ENCODE measurements around the gene KLK12.

DNA sequence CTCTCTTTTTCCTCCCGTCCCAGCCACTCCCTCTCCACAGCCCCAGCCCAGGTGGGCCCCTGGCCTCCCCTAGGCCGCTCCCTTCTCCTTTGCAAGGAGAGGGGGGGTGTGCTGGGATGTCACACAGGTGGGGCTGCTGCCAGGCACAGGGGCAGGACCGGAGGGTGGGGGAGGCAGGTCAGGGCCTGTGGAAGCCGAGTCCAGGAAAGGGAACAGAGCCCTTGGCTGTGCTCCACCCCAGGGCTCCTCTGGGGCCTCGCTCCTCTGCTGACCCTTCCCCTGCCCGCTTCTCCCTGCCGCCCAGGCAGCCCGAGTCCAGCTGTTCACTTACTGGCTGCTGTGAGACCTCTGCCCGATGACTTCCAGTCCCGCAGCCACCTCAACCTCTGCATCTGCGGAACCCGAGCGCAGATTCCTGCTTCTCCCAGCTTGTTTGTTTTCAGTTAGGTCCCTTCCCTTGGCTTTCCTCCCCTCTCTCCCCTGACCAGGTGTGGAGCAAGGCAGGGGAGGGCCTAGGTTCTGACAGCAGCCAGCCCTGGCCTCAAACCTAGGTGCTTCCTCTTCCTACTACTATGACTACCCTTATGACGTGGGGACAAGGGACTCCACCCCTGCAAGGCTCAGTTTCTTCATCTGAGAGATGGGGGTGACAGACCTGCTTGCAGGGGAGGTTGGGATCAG is 7.5 kb downstream of the KLK12 start:
- TF ChIP-seq, protein P1, sequence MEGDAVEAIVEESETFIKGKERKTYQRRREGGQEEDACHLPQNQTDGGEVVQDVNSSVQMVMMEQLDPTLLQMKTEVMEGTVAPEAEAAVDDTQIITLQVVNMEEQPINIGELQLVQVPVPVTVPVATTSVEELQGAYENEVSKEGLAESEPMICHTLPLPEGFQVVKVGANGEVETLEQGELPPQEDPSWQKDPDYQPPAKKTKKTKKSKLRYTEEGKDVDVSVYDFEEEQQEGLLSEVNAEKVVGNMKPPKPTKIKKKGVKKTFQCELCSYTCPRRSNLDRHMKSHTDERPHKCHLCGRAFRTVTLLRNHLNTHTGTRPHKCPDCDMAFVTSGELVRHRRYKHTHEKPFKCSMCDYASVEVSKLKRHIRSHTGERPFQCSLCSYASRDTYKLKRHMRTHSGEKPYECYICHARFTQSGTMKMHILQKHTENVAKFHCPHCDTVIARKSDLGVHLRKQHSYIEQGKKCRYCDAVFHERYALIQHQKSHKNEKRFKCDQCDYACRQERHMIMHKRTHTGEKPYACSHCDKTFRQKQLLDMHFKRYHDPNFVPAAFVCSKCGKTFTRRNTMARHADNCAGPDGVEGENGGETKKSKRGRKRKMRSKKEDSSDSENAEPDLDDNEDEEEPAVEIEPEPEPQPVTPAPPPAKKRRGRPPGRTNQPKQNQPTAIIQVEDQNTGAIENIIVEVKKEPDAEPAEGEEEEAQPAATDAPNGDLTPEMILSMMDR (IDR thresholded peaks at IDR 0.05), result no peak
- TF ChIP-seq EP300 (IDR thresholded peaks at IDR 0.05), result no peak

Data from ovary (tissue), 3 donors.